Hematopoietic multipotent progenitor cell treated with erythropoietin and hydrocortisone succinate and interleukin-3 and kit ligand, for 15 days (in vitro differentiated cells): ENCODE measurements around the gene BCAM.
"Not testable (repeated sequence)": the region's sequence is repeated elsewhere in the genome, so short reads cannot be mapped to it uniquely, and the experiment has no call there.

Experiments
- DNase-seq: peaks from one replicate; pipeline ENCODE4 v3.0.0-alpha.2; 2015; ENCODE audit warnings: low spot score

Gene BCAM

DNA sequence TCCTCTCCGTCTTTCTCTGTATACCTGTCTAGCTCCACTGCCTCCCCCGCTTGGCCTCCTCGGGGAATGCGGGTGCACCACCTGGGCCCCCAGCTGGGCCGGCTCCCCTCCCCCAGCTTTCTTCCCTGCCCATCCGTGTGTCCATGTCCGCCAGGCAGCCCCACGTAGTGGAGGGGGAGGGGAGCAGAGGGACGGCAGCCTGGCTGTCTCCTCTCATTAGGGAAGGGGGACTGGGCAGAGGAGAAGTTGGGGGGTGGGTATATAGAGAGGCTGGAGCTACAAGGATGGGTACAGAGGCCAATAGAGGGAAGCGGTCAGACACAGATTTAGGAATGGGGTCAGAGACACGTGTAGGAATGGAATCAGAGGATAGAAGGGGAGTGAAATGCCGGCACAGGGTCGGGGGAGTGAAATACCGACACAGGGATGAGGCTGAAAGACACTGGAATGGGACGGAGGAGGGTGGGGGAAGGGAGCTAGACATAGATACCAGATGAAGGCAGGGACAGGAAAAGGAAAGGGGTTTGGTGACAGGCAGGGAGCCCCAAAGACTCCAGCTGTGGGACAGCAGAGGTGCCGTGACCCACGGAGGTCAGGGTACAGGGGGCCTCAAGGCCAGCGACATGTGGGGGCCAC is 40.0 kb downstream of the BCAM start:
- no peak for DNase-seq

DNA sequence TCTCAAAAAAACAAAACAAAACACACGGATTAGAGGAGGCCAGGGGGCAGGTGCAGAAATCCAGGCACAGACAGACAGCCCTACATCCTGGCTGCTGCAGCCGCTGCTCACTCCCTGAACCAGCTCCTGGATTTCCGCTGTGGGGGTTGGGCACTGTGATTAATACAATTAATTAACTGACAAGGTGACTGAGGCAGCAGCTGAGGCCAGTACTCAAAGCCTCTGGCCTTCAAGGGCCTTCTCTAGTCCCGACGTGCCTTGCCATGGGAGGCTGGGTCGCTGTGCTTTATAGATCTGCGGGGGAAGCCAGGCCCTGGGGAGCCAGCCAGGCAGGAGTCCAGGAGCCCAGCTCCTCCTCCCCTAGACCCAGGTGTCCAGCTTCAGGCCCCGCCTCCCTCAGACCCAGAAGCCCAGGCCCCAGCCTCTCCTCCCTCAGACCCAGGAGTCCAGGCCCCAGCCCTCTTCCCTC is 41.8 kb downstream of the BCAM start:
- no peak for DNase-seq

DNA sequence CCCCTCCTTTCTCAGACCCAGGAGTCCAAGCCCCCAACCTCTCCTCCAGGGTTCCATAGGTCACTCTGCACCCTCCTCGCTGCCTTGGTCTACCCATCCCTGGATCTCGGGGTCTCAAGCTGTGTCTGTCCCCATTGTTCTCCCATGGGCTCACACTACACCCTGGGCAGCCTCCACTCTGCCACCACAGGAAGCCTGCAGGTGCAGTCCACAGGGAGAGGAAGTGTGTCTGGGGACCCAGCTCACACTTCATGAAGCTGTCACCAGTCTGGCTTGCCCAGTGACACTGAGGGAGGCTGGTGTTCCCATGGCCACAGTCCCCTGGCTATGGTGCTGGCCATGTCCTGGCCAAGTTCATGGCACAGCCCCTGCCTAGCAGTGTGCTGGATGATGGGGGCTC is 42.5 kb downstream of the BCAM start:
- DNase-seq = no peak

DNA sequence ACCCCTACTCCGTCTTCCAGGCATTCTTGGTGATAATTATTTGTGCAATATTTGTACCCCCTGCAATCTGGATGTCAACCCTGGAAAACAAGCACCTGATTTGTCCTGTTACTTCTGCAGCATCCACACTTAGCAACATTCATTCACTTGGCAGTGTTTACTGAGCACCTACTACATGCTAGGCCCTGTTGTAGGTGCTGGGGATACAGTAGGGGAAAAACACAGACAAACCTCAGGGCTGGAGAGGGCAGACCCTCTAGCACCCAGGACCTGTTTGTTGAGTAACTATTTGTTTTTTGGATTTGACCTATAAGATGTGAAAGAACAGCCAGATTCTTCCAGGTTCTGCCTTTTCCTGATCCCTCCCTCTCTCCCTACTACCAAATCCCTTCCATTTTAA is 46.7 kb downstream of the BCAM start:
- DNase-seq = no peak

DNA sequence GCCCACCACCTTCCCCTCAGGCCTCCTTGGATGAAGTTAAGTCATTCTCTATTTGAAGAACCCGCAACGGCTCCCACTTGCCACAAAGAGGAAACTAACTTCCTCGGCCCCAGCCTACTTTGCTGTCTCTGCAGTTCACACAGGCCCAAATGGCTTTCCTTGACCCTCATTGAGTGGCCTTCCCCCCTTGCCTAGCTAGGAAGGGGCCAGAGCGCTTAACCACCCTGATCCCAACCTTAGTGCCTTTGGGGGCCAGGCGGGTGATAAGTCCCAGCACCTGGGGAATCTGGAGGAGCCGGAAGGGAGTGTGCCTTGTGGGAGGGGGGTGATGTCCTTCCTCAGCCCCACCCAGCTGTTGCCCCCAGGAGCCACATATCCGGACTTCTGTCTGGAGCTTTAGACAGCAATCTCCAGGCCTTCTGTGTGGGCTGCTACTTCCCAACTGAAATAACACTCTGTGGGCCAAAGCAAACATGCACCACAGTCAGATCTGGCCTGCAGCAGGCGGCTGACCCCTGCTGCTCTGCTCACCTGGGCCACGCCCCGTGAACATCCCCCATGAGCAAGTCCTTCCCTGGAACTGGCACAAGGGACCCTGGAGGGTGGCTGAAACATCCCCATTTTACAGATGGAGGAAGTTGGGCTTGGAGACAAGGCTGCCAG is 47.6 kb downstream of the BCAM start:
- no peak for DNase-seq

DNA sequence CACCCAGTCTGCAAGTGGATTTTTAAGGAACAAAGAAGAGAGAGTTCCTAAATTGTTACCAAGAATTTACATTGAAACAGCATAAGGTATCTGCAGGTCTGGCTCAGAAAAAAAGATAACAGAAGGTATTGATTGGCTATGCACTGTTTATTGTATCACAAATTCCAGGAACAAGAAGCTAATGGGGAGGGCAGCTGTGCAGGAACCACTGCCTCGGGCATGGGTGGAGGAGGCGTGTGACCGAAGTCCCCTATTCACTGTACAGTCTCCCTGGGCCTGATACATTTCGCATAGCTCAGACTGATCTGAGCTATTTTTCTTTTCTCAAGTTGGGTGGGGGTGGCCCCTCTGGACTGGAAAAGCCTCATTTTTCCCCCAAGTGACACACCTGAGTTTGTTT is 48.9 kb downstream of the BCAM start:
- DNase-seq = no peak

DNA sequence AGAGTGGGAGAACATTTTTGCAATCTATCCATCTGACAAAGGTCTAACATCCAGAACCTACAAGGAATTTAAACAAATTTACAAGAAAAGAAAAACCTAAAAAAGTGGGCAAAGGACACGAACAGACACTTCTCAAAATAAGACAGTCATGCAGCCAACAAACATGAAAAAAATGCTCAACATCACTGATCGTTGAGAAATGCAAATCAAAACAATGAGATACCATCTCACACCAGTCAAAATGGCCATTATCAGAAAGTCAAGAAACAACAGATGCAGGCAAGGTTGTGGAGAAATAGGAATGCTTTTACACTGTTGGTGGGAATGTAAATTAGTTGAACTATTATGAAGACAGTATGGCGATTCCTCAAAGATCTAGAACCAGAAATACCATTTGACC is 52.7 kb downstream of the BCAM start:
- DNase-seq = not testable (repeated sequence)

DNA sequence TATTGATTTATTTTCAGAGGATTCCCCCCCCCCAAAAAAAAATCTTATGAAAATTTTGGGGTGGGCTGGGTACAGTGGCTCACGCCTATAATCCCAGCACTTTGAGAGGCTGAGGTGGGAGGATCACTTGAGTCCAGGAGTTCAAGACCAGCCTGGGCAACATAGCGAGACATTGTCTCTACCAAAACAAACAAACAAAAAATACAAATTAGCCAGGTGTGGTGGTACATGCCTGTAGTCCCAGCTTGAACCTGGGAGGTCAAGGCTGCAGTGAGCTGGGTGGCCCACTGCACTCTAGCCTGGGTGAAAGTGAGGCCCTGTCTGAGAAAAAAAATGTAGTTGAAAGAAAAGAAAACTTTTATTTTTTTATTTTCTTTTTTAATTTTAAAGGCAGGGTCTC is 55.1 kb downstream of the BCAM start:
- no peak for DNase-seq

DNA sequence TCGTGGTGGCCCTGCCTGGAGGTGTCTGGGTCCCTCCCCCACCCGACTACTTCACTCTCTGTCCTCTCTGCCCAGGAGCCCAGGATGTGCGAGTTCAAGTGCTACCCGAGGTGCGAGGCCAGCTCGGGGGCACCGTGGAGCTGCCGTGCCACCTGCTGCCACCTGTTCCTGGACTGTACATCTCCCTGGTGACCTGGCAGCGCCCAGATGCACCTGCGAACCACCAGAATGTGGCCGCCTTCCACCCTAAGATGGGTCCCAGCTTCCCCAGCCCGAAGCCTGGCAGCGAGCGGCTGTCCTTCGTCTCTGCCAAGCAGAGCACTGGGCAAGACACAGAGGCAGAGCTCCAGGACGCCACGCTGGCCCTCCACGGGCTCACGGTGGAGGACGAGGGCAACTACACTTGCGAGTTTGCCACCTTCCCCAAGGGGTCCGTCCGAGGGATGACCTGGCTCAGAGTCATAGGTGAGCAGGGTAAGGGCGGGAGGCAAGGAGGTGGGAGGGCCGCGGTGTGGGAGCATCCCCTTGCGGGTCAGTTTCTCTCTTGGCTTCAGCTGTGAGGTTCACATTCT is 56.4 kb downstream of the BCAM start:
- no peak for DNase-seq

DNA sequence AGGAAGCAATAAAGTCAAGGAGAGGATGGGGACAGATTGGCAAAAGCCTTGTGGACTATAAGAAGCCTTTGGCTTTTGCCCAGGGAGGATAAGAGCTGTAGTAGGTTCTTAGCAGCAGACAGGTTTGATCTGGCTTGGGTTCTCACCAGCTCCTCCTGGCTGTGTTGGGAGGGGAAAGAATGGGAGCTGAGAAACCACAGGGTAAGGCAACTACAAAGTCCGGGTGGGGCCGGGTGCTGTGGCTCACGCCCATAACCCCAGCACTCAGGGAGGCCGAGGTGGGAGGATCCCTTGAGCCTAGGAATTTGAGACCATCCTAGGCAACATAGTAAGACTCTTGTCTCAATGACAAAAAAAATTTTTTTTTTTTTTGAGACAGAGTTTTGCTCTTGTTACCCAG is 57.8 kb downstream of the BCAM start:
- DNase-seq = no peak

DNA sequence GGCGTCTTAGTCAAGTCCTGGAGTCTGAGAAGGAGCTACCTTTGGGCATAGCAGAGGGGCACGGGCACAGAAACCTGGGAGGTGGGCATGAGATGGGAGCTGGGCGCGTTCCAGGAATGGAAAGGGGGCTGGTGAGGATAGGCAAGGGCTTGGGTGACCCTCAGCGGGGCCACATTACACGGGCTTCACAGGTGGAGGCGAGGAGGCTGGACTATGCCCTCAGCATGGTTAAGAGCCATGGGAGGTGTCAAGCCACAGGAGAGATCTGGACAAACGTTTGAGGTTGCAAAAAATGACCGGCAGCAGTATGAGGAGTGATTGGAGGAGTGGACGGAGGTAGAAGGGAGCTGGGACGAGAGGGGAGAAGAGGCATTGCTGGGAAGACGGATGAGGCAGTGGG is 58.7 kb downstream of the BCAM start:
- DNase-seq = no peak

DNA sequence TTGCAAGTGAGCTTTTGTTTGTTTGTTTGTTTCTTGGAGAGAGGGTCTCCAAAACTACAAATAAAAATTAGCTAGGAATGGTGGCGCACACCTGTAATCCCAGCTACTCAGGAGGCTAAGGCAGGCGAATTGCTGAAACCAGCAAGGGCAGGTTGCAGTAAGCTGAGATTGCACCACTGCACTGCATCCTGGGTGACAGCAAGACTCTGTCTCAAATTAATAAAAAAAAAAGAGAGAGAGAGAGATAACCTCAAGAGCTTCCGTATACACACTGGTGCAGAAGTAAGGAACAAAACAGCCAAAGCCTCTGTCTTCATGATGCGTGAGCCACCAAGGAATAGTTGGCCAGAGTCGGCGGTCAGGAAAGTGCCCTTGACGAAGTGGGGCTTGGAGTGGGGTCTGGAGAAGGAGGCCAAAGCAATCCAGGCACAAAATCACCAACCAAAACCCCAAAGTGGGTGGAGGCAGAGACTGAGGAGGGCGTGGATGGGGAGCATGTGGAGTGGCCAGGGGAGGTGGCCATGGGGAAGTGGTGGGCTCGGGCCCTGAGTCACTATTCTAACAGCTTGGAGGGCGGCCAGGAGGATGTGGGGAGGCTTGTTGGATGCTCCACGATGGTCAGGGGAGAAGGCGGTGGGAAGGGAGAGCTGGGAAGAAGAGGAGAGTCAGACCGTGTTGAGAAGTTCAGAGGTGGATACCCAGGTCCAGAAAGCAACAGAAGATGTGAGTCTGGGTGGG is 61.0 kb downstream of the BCAM start:
- DNase-seq = no peak
